Esophagus muscularis mucosa (tissue), 4 donors: Measurements from ENCODE around the gene RBPJ. TPM values are rescaled to one million over a fixed set of nuclear protein-coding genes. Genes with fewer than 3 reads are reported as not detected.

Experiments used
- DNase-seq: peaks from one replicate; pipeline ENCODE4 v3.0.0-alpha.2; 2017; ENCODE audit errors: extremely low spot score
- H3K27ac ChIP-seq, 4 donors: fragments of 200-600 bp; sonication (generic); replicated peaks in 1 of 4; 1 replicate in 3 of 4; 2 replicates in 1 of 4; pipeline ENCODE4 v1.5.1; 2016 to 2019; ENCODE audit warnings: mild to moderate bottlenecking in 1 of 4
- H3K27me3 ChIP-seq, 4 donors: fragments of 200-600 bp; sonication (generic); one replicate each; pipeline versions ENCODE4 v1.5.1 to v1.6.0; 2016 to 2019
- H3K36me3 ChIP-seq, 4 donors: fragments of 200-600 bp; sonication (generic); one replicate each; pipeline ENCODE4 v1.5.1; 2016 to 2019
- H3K4me1 ChIP-seq, 4 donors: fragments of 200-600 bp; sonication (generic); one replicate each; pipeline ENCODE4 v1.5.1; 2016 to 2019
- H3K4me3 ChIP-seq, 4 donors: fragments of 200-600 bp; sonication (generic); 1 replicate in 2 of 4; 2 replicates in 2 of 4; pipeline ENCODE4 v1.5.1; 2016 to 2019; ENCODE audit warnings: mild to moderate bottlenecking in 4 of 4, moderate library complexity in 1 of 4
- H3K9me3 ChIP-seq, 4 donors: fragments of 200-600 bp; sonication (generic); 1 replicate in 3 of 4; 2 replicates in 1 of 4; pipeline ENCODE4 v1.5.1; 2016 to 2019
- CTCF ChIP-seq, 3 experiments: fragments of 200-600 bp in 2 of 3; fragments of 450-650 bp in 1 of 3; sonication (generic) in 2 of 3; IDR thresholded peaks; one replicate each; pipeline ENCODE4 v1.5.1; 2017 to 2019; ENCODE audit warnings: antibody characterized with exemption in 3 of 3, mild to moderate bottlenecking in 2 of 3, moderate library complexity in 1 of 3
- EP300 ChIP-seq: sonication (generic); formaldehyde crosslinking; IDR thresholded peaks from one replicate; pipeline ENCODE4 v1.6.1; 2017; ENCODE audit warnings: antibody characterized with exemption
- POLR2A ChIP-seq: fragments of 450-650 bp; IDR thresholded peaks from one replicate; pipeline ENCODE4 v1.6.1; 2017; ENCODE audit warnings: antibody characterized with exemption, moderate library complexity, mild to moderate bottlenecking, low read depth
- POLR2AphosphoS5 ChIP-seq, 2 donors: sonication (generic); formaldehyde crosslinking; IDR thresholded peaks; one replicate each; pipeline ENCODE4 v1.6.1; 2017; ENCODE audit warnings: antibody characterized with exemption in 2 of 2
- WGBS: methylation state at CpG from one replicate; pipeline ENCODE4 v1.1.5; 2018; 5-methylcytosine and 5-hydroxymethylcytosine counted together
- intact Hi-C: fragments of 100-400 bp; cut with DNase I; formaldehyde crosslinking; loops from one replicate; pipeline ENCODE4 v1.15.1; 2023
- total RNA-seq, 4 donors: library from RNA; depleted of rRNA; stranded (reverse); fragments of >200 nt; gene quantifications; one replicate each; pipeline versions ENCODE4 v1.1.0 to v1.2.1, GENCODE V29; 2016

Gene RBPJ
- total RNA-seq, 4 donors from 2014 or later, result 49.7 to 75.2 (median 60.8) TPM

- WGBS, result 80% methylated on average over 2 of the region's 2 CpGs
- no peak for DNase-seq
- Histone ChIP-seq H3K4me1 (peaks cover 12 to 21% (median 17%) of the 10 kb centered on the region in 4 donors), H3K27me3 (no peaks in the 10 kb centered on the region), H3K27ac (no peak overlapping the region), H3K9me3 (peaks cover 0 to 7% (median 3%) of the 10 kb centered on the region in 4 donors), H3K4me3 (no peak overlapping the region), H3K36me3 (no peaks in the 10 kb centered on the region)
- intact Hi-C loops, result no loop called here
- TF ChIP-seq CTCF (IDR thresholded peaks at IDR 0.05), result no peak
- TF ChIP-seq POLR2AphosphoS5 (IDR thresholded peaks at IDR 0.05), result no peak
These were observed 3.0 kb upstream of the RBPJ start for GRCh38 chr4:26317766-26318165.

- Histone ChIP-seq H3K27me3 (no peaks in the 10 kb centered on the region), H3K27ac (peak overlapping the region; percentile 90 to 98 (median 95)), H3K36me3 (no peaks in the 10 kb centered on the region), H3K4me3 (peak overlapping the region; percentile 66 to 86 (median 82)), H3K9me3 (peaks cover 0 to 7% (median 3%) of the 10 kb centered on the region in 4 donors), H3K4me1 (peaks cover 23 to 39% (median 33%) of the 10 kb centered on the region in 4 donors)
- intact Hi-C loops, result no loop called here
- peak in 1 of 3 experiments; percentile 34 for TF ChIP-seq CTCF (IDR thresholded peaks at IDR 0.05)
- TF ChIP-seq POLR2A, result peak; percentile 29
- TF ChIP-seq POLR2AphosphoS5 (IDR thresholded peaks at IDR 0.05), result peak; percentile 42 to 84
- no peak for TF ChIP-seq EP300
- DNase-seq, result peak; percentile 99
- WGBS, result 0% methylated on average over 11 of the region's 43 CpGs
These were observed 1.3 kb upstream of the RBPJ start for GRCh38 chr4:26319467-26319948.

- no peaks in the 10 kb centered on the region for H3K36me3 ChIP-seq
- H3K27me3 ChIP-seq, result no peaks in the 10 kb centered on the region
- under 1% methylated on average over 23 of the region's 33 CpGs for WGBS
- intact Hi-C loops, result loop anchor here (5.0 kb wide), 2 partner anchors 238 to 293 kb away; no protein-coding TSS in a partner anchor
- DNase-seq, result no peak
- peaks cover 25 to 44% (median 36%) of the 10 kb centered on the region in 4 donors for H3K4me1 ChIP-seq
- H3K4me3 ChIP-seq, result peak overlapping the region; percentile 66 to 86 (median 82)
- no peak for TF ChIP-seq CTCF (IDR thresholded peaks at IDR 0.05)
- no peak for TF ChIP-seq EP300
- no peak for TF ChIP-seq POLR2AphosphoS5 (IDR thresholded peaks at IDR 0.05)
- no peak for TF ChIP-seq POLR2A
- peak overlapping the region; percentile 90 to 98 (median 95) for H3K27ac ChIP-seq
- H3K9me3 ChIP-seq, result peaks cover 0 to 7% (median 3%) of the 10 kb centered on the region in 4 donors
These were observed 771 bp upstream of the RBPJ start for GRCh38 chr4:26319949-26320537.

GRCh38 chr4:26321373-26322221 is 783 bp downstream of the RBPJ start:
- WGBS, result under 1% methylated on average over 39 of the region's 52 CpGs

More at GRCh38 chr4:26321373-26322221, 783 bp downstream of the RBPJ start:
- Histone ChIP-seq H3K27me3 (no peaks in the 10 kb centered on the region), H3K27ac (peak overlapping the region; percentile 90 to 98 (median 95)), H3K9me3 (no peaks in the 10 kb centered on the region), H3K4me3 (peak overlapping the region; percentile 66 to 86 (median 82)), H3K4me1 (peaks cover 25 to 53% (median 39%) of the 10 kb centered on the region in 4 donors), H3K36me3 (no peaks in the 10 kb centered on the region)
- no peak for DNase-seq
- intact Hi-C loops, result loop anchor here (5.0 kb wide), 2 partner anchors 239 to 294 kb away; no protein-coding TSS in a partner anchor
- TF ChIP-seq POLR2AphosphoS5 (IDR thresholded peaks at IDR 0.05) (no peak), EP300 (no peak), POLR2A (no peak), CTCF (IDR thresholded peaks at IDR 0.05) (no peak)
